HEK293 (cell line): ENCODE data around the gene OBSL1.

Experiments
- HIC1 ChIP-seq: fragments of 450-650 bp; formaldehyde crosslinking; IDR thresholded peaks from 2 replicates; pipeline ENCODE4 v1.5.1; 2016; ENCODE audit warnings: missing biosample characterization, missing genetic modification characterization
- KLF16 ChIP-seq: fragments of 450-650 bp; formaldehyde crosslinking; IDR thresholded peaks from 2 replicates; pipeline ENCODE4 v1.5.1; 2017; ENCODE audit warnings: missing biosample characterization, missing genetic modification characterization
- PRDM1 ChIP-seq: fragments of 450-650 bp; formaldehyde crosslinking; IDR thresholded peaks from 2 replicates; pipeline ENCODE4; 2016; ENCODE audit warnings: missing biosample characterization, missing genetic modification characterization
- YY1 ChIP-seq: fragments of 450-650 bp; formaldehyde crosslinking; IDR thresholded peaks from 2 replicates; pipeline ENCODE4 v1.5.1; 2018; ENCODE audit warnings: missing biosample characterization, missing genetic modification characterization
- YY2 ChIP-seq: fragments of 450-650 bp; formaldehyde crosslinking; IDR thresholded peaks from 2 replicates; pipeline ENCODE4 v1.5.1; 2016; ENCODE audit warnings: missing biosample characterization, missing genetic modification characterization
- ZNF157 ChIP-seq: fragments of 450-650 bp; formaldehyde crosslinking; IDR thresholded peaks from 2 replicates; pipeline ENCODE4 v1.5.1; 2016; ENCODE audit warnings: missing biosample characterization, missing genetic modification characterization
- ZNF223 ChIP-seq: fragments of 450-650 bp; formaldehyde crosslinking; IDR thresholded peaks from 2 replicates; pipeline ENCODE4 v1.5.1; 2016; ENCODE audit warnings: missing biosample characterization, missing genetic modification characterization
- ZNF23 ChIP-seq: fragments of 450-650 bp; formaldehyde crosslinking; IDR thresholded peaks from 2 replicates; pipeline ENCODE4 v1.5.1; 2016; ENCODE audit warnings: missing biosample characterization, missing genetic modification characterization, borderline replicate concordance
- ZNF292 ChIP-seq: fragments of 450-650 bp; formaldehyde crosslinking; IDR thresholded peaks from 2 replicates; pipeline ENCODE4 v1.5.1; 2016; ENCODE audit warnings: low read depth, missing biosample characterization, missing genetic modification characterization, borderline replicate concordance
- ZNF785 ChIP-seq: fragments of 450-650 bp; formaldehyde crosslinking; IDR thresholded peaks from 2 replicates; pipeline ENCODE4 v1.5.1; 2016; ENCODE audit warnings: missing biosample characterization, missing genetic modification characterization
- ZNF792 ChIP-seq: fragments of 450-650 bp; formaldehyde crosslinking; IDR thresholded peaks from 2 replicates; pipeline ENCODE4 v1.5.1; 2016; ENCODE audit warnings: missing biosample characterization, missing genetic modification characterization
- TF ChIP-seq, protein P1 (sequence below): fragments of 450-650 bp; formaldehyde crosslinking; IDR thresholded peaks from 2 replicates; pipeline ENCODE4 v1.5.1; 2016; ENCODE audit warnings: missing biosample characterization, missing genetic modification characterization
- TF ChIP-seq, protein P2 (sequence below): fragments of 450-650 bp; formaldehyde crosslinking; IDR thresholded peaks from 2 replicates; pipeline ENCODE4 v1.5.1; 2016; ENCODE audit warnings: missing biosample characterization, missing genetic modification characterization
- TF ChIP-seq, protein P3 (sequence below): fragments of 450-650 bp; formaldehyde crosslinking; IDR thresholded peaks from 2 replicates; pipeline ENCODE4 v1.5.1; 2016; ENCODE audit warnings: missing biosample characterization, missing genetic modification characterization

- TF ChIP-seq, protein P1, sequence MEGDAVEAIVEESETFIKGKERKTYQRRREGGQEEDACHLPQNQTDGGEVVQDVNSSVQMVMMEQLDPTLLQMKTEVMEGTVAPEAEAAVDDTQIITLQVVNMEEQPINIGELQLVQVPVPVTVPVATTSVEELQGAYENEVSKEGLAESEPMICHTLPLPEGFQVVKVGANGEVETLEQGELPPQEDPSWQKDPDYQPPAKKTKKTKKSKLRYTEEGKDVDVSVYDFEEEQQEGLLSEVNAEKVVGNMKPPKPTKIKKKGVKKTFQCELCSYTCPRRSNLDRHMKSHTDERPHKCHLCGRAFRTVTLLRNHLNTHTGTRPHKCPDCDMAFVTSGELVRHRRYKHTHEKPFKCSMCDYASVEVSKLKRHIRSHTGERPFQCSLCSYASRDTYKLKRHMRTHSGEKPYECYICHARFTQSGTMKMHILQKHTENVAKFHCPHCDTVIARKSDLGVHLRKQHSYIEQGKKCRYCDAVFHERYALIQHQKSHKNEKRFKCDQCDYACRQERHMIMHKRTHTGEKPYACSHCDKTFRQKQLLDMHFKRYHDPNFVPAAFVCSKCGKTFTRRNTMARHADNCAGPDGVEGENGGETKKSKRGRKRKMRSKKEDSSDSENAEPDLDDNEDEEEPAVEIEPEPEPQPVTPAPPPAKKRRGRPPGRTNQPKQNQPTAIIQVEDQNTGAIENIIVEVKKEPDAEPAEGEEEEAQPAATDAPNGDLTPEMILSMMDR (tag by site-specific recombination): no peak
- TF ChIP-seq, protein P2, sequence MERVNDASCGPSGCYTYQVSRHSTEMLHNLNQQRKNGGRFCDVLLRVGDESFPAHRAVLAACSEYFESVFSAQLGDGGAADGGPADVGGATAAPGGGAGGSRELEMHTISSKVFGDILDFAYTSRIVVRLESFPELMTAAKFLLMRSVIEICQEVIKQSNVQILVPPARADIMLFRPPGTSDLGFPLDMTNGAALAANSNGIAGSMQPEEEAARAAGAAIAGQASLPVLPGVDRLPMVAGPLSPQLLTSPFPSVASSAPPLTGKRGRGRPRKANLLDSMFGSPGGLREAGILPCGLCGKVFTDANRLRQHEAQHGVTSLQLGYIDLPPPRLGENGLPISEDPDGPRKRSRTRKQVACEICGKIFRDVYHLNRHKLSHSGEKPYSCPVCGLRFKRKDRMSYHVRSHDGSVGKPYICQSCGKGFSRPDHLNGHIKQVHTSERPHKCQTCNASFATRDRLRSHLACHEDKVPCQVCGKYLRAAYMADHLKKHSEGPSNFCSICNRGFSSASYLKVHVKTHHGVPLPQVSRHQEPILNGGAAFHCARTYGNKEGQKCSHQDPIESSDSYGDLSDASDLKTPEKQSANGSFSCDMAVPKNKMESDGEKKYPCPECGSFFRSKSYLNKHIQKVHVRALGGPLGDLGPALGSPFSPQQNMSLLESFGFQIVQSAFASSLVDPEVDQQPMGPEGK (tag by site-specific recombination): no peak
- no peak for TF ChIP-seq HIC1 (tag by site-specific recombination)
- no peak for TF ChIP-seq YY2 (tag by site-specific recombination)
- no peak for TF ChIP-seq ZNF223 (tag by site-specific recombination)
- no peak for TF ChIP-seq ZNF792 (tag by site-specific recombination)
- no peak for TF ChIP-seq KLF16 (tag by site-specific recombination)
- no peak for TF ChIP-seq ZNF23 (tag by site-specific recombination)
- TF ChIP-seq ZNF157: no peak
- no peak for TF ChIP-seq ZNF292 (tag by site-specific recombination)
- no peak for TF ChIP-seq ZNF785 (tag by site-specific recombination)
- TF ChIP-seq YY1 (tag by site-specific recombination): no peak
- TF ChIP-seq, protein P3, sequence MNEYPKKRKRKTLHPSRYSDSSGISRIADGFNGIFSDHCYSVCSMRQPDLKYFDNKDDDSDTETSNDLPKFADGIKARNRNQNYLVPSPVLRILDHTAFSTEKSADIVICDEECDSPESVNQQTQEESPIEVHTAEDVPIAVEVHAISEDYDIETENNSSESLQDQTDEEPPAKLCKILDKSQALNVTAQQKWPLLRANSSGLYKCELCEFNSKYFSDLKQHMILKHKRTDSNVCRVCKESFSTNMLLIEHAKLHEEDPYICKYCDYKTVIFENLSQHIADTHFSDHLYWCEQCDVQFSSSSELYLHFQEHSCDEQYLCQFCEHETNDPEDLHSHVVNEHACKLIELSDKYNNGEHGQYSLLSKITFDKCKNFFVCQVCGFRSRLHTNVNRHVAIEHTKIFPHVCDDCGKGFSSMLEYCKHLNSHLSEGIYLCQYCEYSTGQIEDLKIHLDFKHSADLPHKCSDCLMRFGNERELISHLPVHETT (tag by site-specific recombination): no peak
- no peak for TF ChIP-seq PRDM1 (tag by site-specific recombination)
Observed at GRCh38 chr2:219555956-219556355, 15.4 kb downstream of the OBSL1 start.
